CD4-positive, alpha-beta T cell (primary cell): Measurements from ENCODE around the gene CHST15. TPM values are rescaled to one million over a fixed set of nuclear protein-coding genes. Genes with fewer than 3 reads are reported as not detected.

ENCODE experiments used
- ATAC-seq: fragments of 200-7000 bp; cut with Tn5 transposase; one replicate; pipeline ENCODE4 v1.10.0; 2022; ENCODE audit warnings: mild to moderate bottlenecking; ENCODE audit not compliant: poor library complexity
- CTCF ChIA-PET: fragments of 350-600 bp; sonication (Branson Sonifier 250); formaldehyde crosslinking; loops from one replicate; lab custom pipeline; 2021; ENCODE audit warnings: antibody characterized with exemption, inconsistent platforms; lab: Charles Lee
- POLR2A ChIA-PET: fragments of 350-600 bp; sonication (Branson Sonifier 250); formaldehyde crosslinking; loops from one replicate; lab custom pipeline; 2021; ENCODE audit warnings: antibody characterized with exemption, inconsistent platforms; lab: Charles Lee
- DNase-seq, 14 experiments: peaks; one replicate each; pipeline ENCODE4 v3.0.0-alpha.2; 2013 to 2020; ENCODE audit warnings: mixed read lengths in 2 of 14
- H3K27ac ChIP-seq, 2 donors: one replicate each; pipeline versions ENCODE4 v1.5.1 to v1.7.0; 2013; ENCODE audit warnings: low read length in 2 of 2, low read depth in 1 of 2, mild to moderate bottlenecking in 1 of 2
- H3K27me3 ChIP-seq, 2 experiments: 1 replicate in 1 of 2; 2 replicates in 1 of 2; pipeline versions ENCODE4 v1.6.1 to v1.7.0; 2013; ENCODE audit warnings: low read length in 2 of 2, control low read depth in 1 of 2, mild to moderate bottlenecking in 1 of 2, moderate library complexity in 1 of 2; ENCODE audit not compliant: insufficient read depth in 2 of 2, control insufficient read depth in 1 of 2
- H3K36me3 ChIP-seq: one replicate; pipeline ENCODE4 v1.6.1; 2013; ENCODE audit warnings: low read length, control low read depth; ENCODE audit not compliant: insufficient read depth
- H3K4me1 ChIP-seq: one replicate; pipeline ENCODE4 v1.6.1; 2013; ENCODE audit warnings: low read length, control low read depth; ENCODE audit not compliant: insufficient read depth
- H3K4me3 ChIP-seq: one replicate; pipeline ENCODE4 v1.5.1; 2013; ENCODE audit warnings: mild to moderate bottlenecking, low read length, moderate library complexity
- H3K9me3 ChIP-seq, 2 experiments: 1 replicate in 1 of 2; 2 replicates in 1 of 2; pipeline versions ENCODE4 v1.6.1 to v1.7.0; 2013; ENCODE audit warnings: low read length in 2 of 2, mild to moderate bottlenecking in 2 of 2, control low read depth in 1 of 2, moderate library complexity in 1 of 2; ENCODE audit not compliant: control insufficient read depth in 1 of 2, insufficient read depth in 1 of 2
- H3K27ac Mint-ChIP-seq: one replicate; pipeline ENCODE4 v1.8.0; 2020; ENCODE audit warnings: mixed read lengths
- H3K27me3 Mint-ChIP-seq: one replicate; pipeline ENCODE4 v1.8.0; 2021; ENCODE audit warnings: mixed read lengths
- H3K36me3 Mint-ChIP-seq: one replicate; pipeline ENCODE4 v1.8.0; 2021; ENCODE audit warnings: low read depth, mixed read lengths
- H3K4me1 Mint-ChIP-seq: one replicate; pipeline ENCODE4 v1.8.0; 2021; ENCODE audit warnings: low read depth, mixed read lengths
- H3K4me3 Mint-ChIP-seq: one replicate; pipeline ENCODE4 v1.8.0; 2020; ENCODE audit warnings: mild to moderate bottlenecking, mixed read lengths
- H3K9me3 Mint-ChIP-seq: one replicate; pipeline ENCODE4 v1.8.0; 2020; ENCODE audit warnings: mixed read lengths
- CTCF ChIP-seq: fragments of 200-600 bp; IDR thresholded peaks from one replicate; pipeline ENCODE4 v1.8.0; 2022; ENCODE audit warnings: antibody characterized with exemption, mild to moderate bottlenecking
- intact Hi-C, 2 experiments: fragments of 100-400 bp; cut with DNase I in 1 of 2; cut with micrococcal nuclease in 1 of 2; formaldehyde crosslinking; loops; one replicate each; pipeline versions ENCODE4 v1.15.1 to v1.9.0; 2023 to 2025; cut with DNase I, micrococcal nuclease
- total RNA-seq, 174 experiments: library from RNA in 2 of 174; stranded (reverse) in 2 of 174; gene quantifications; one replicate each; pipeline ENCODE4 v1.2.3 and lab custom pipeline; 2021 to 2026

CHST15 gene
- total RNA-seq, 2 experiments from 2014 or later: 0.42 to 0.52 TPM

GRCh38 chr10:124014416-124015154, 78.8 kb downstream of the CHST15 start:
- H3K36me3 Mint-ChIP-seq: no peaks in the 10 kb centered on the region
- no peak overlapping the region for H3K4me3 Mint-ChIP-seq
- no peak overlapping the region for H3K27ac Mint-ChIP-seq
- peaks cover 0 to 33% of the 10 kb centered on the region in 2 experiments for H3K9me3 ChIP-seq
- H3K9me3 Mint-ChIP-seq: no peaks in the 10 kb centered on the region
- ATAC-seq (no peak), DNase-seq (no peak)
- H3K4me1 ChIP-seq: no peaks in the 10 kb centered on the region
- H3K4me3 ChIP-seq: no peak overlapping the region
- H3K27me3 Mint-ChIP-seq: no peaks in the 10 kb centered on the region
- POLR2A ChIA-PET: no interaction called here
- H3K27me3 ChIP-seq: no peaks in the 10 kb centered on the region
- H3K27ac ChIP-seq: no peak overlapping the region
- CTCF ChIA-PET: no interaction called here
- no peak for TF ChIP-seq CTCF
- intact Hi-C loops: no loop called here
- H3K4me1 Mint-ChIP-seq: no peaks in the 10 kb centered on the region
- no peaks in the 10 kb centered on the region for H3K36me3 ChIP-seq

GRCh38 chr10:124013916-124014315, 79.5 kb downstream of the CHST15 start:
- peaks cover 0 to 33% of the 10 kb centered on the region in 2 experiments for H3K9me3 ChIP-seq
- ChIA-PET CTCF (no interaction called here), POLR2A (no interaction called here)
- H3K27me3 ChIP-seq: no peaks in the 10 kb centered on the region
- H3K9me3 Mint-ChIP-seq: no peaks in the 10 kb centered on the region
- H3K4me3 ChIP-seq: no peak overlapping the region
- intact Hi-C loops: no loop called here
- H3K27ac Mint-ChIP-seq: no peak overlapping the region
- H3K4me3 Mint-ChIP-seq: no peak overlapping the region
- no peaks in the 10 kb centered on the region for H3K36me3 Mint-ChIP-seq
- H3K4me1 Mint-ChIP-seq: no peaks in the 10 kb centered on the region
- ATAC-seq (no peak), DNase-seq (no peak)
- no peaks in the 10 kb centered on the region for H3K36me3 ChIP-seq
- H3K27me3 Mint-ChIP-seq: no peaks in the 10 kb centered on the region
- no peak for TF ChIP-seq CTCF
- no peak overlapping the region for H3K27ac ChIP-seq
- H3K4me1 ChIP-seq: no peaks in the 10 kb centered on the region

- H3K36me3 ChIP-seq: no peaks in the 10 kb centered on the region
Measured at GRCh38 chr10:124012991-124013390, 80.4 kb downstream of the CHST15 start.

More at GRCh38 chr10:124012991-124013390, 80.4 kb downstream of the CHST15 start:
- no peaks in the 10 kb centered on the region for H3K27me3 ChIP-seq
- no peak for TF ChIP-seq CTCF
- DNase-seq (no peak), ATAC-seq (no peak)
- intact Hi-C loops: no loop called here
- H3K4me3 ChIP-seq: no peak overlapping the region
- CTCF ChIA-PET: no interaction called here
- POLR2A ChIA-PET: no interaction called here
- no peaks in the 10 kb centered on the region for H3K4me1 ChIP-seq
- Mint-ChIP-seq H3K4me3 (no peak overlapping the region), H3K27me3 (no peaks in the 10 kb centered on the region), H3K4me1 (no peaks in the 10 kb centered on the region), H3K9me3 (no peaks in the 10 kb centered on the region), H3K27ac (no peak overlapping the region), H3K36me3 (no peaks in the 10 kb centered on the region)
- peaks cover 0 to 33% of the 10 kb centered on the region in 2 experiments for H3K9me3 ChIP-seq
- H3K27ac ChIP-seq: no peak overlapping the region
